Measurements from ENCODE around the gene DYNLT2B. TPM values are rescaled to one million over a fixed set of nuclear protein-coding genes. Genes with fewer than 3 reads are reported as not detected.

DYNLT2B gene
- total RNA-seq, 1 experiment from 2014 or later: 41.4 TPM

DNA sequence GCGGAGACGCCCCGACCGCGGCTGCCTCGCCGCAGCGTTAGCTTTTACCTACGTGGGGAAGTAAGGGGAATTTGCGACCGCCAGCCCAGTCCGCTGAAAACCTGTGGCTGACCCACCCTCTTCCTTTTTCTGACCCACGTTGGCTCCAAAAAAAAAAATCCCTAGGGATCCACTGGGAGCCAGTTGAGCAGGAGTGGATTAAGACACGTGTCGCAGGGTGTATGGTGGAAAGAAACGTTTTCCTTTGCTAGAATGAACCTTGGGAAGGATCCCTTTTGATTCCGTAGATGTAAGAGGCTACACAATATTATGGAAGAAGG lies 29.9 kb downstream of the DYNLT2B start:
- TSS peak; percentile 98 for BruUV-seq (replicated peaks)
- in situ Hi-C loops (cut with HindIII; ENCODE audit: low pct_unique_long_range_greater_than_20kb, low sequenced_read_pairs): no loop called here
- POLR2A ChIA-PET: interaction anchor here (0.9 kb wide), 1 partner anchor 8 kb away, joined by 4 read pairs; no protein-coding TSS in a partner anchor

GRCh38 chr3:196287440-196288140 lies 30.4 kb downstream of the DYNLT2B start, which contains the start of gene PCYT1A:
Gene PCYT1A (minus strand): TSS chr3:196287726. CDS start chr3:196270531, 17,195 bp downstream.
- no TSS peak for BruUV-seq (replicated peaks)
- intact Hi-C loops (cut with micrococcal nuclease; ENCODE audit: unreplicated experiment): no loop called here

More for the DNA sequence above, 29.9 kb downstream of the DYNLT2B start:
- H3K36me3 ChIP-seq (ENCODE audit: control insufficient read depth, insufficient read depth, low read length): no peaks in the 10 kb centered on the region; the same call in 1 of the 2 replicates
- H3K27ac ChIP-seq (ENCODE audit: low read length): peak overlapping the region; percentile 99
- intact Hi-C loops (cut with micrococcal nuclease; ENCODE audit: unreplicated experiment): no loop called here
- TF ChIP-seq, protein P1, sequence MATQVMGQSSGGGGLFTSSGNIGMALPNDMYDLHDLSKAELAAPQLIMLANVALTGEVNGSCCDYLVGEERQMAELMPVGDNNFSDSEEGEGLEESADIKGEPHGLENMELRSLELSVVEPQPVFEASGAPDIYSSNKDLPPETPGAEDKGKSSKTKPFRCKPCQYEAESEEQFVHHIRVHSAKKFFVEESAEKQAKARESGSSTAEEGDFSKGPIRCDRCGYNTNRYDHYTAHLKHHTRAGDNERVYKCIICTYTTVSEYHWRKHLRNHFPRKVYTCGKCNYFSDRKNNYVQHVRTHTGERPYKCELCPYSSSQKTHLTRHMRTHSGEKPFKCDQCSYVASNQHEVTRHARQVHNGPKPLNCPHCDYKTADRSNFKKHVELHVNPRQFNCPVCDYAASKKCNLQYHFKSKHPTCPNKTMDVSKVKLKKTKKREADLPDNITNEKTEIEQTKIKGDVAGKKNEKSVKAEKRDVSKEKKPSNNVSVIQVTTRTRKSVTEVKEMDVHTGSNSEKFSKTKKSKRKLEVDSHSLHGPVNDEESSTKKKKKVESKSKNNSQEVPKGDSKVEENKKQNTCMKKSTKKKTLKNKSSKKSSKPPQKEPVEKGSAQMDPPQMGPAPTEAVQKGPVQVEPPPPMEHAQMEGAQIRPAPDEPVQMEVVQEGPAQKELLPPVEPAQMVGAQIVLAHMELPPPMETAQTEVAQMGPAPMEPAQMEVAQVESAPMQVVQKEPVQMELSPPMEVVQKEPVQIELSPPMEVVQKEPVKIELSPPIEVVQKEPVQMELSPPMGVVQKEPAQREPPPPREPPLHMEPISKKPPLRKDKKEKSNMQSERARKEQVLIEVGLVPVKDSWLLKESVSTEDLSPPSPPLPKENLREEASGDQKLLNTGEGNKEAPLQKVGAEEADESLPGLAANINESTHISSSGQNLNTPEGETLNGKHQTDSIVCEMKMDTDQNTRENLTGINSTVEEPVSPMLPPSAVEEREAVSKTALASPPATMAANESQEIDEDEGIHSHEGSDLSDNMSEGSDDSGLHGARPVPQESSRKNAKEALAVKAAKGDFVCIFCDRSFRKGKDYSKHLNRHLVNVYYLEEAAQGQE (IDR thresholded peaks at IDR 0.05; ENCODE audit: insufficient read depth in 1 of 2, low read depth in 2 of 2, low read length in 1 of 2): no peak
- TF ChIP-seq TCF7L2 (IDR thresholded peaks at IDR 0.05; ENCODE audit: low read depth, low read length) (no peak), SIN3A (IDR thresholded peaks at IDR 0.05; ENCODE audit: borderline replicate concordance, insufficient read depth, low read depth, low read length) (no peak)
- ATAC-seq (no peak), DNase-seq (ENCODE audit: low read depth, low spot score) (no peak)
- CTCF ChIA-PET: no interaction called here
- peaks cover 23% of the 10 kb centered on the region for H3K4me1 ChIP-seq (ENCODE audit: control insufficient read depth, insufficient read depth, low read length)
- H3K9me3 ChIP-seq (ENCODE audit: control insufficient read depth, insufficient read depth, low read depth, low read length): no peaks in the 10 kb centered on the region
- H3K27me3 ChIP-seq (ENCODE audit: control insufficient read depth, insufficient read depth, low read length): no peaks in the 10 kb centered on the region
- peak overlapping the region; percentile 72 to 93 for H3K4me3 ChIP-seq (ENCODE audit: low read depth in 2 of 2, low read length in 2 of 2)

More at GRCh38 chr3:196287440-196288140, 30.4 kb downstream of the DYNLT2B start, which contains the start of gene PCYT1A:
- no peak for TF ChIP-seq CTCF (IDR thresholded peaks at IDR 0.05)
- TF ChIP-seq, protein P1 (IDR thresholded peaks at IDR 0.05; ENCODE audit: insufficient read depth in 1 of 2, low read depth in 2 of 2, low read length in 1 of 2): 0 out of 4 replicates have a peak, but pooled peaks of 1 of the 2 experiments have one; percentile 62
- peak; percentile 94 for TF ChIP-seq SIN3A (IDR thresholded peaks at IDR 0.05; ENCODE audit: borderline replicate concordance, insufficient read depth, low read depth, low read length)
- peak; percentile 26; the same call in 1 of the 2 replicates for TF ChIP-seq TCF7L2 (IDR thresholded peaks at IDR 0.05; ENCODE audit: low read depth, low read length)
- peak; percentile 98 for TF ChIP-seq POLR2AphosphoS5 (IDR thresholded peaks at IDR 0.05; ENCODE audit: low read depth, low read length)
- Histone ChIP-seq H3K9me3 (ENCODE audit: control insufficient read depth, insufficient read depth, low read depth, low read length) (no peaks in the 10 kb centered on the region), H3K27ac (ENCODE audit: low read length) (peak within 1 kb of the TSS; percentile 99), H3K4me3 (ENCODE audit: low read depth in 2 of 2, low read length in 2 of 2) (peak within 1 kb of the TSS; percentile 72 to 93), H3K27me3 (ENCODE audit: control insufficient read depth, insufficient read depth, low read length) (no peaks in the 10 kb centered on the region), H3K36me3 (ENCODE audit: control insufficient read depth, insufficient read depth, low read length) (no peaks in the 10 kb centered on the region; the same call in 1 of the 2 replicates), H3K4me1 (ENCODE audit: control insufficient read depth, insufficient read depth, low read length) (peaks cover 28% of the 10 kb centered on the region)
- CTCF ChIA-PET: no interaction called here
- DNase-seq (ENCODE audit: low read depth, low spot score) (peak; percentile 80), ATAC-seq (peak; percentile 98)
- POLR2A ChIA-PET: interaction anchor here (0.9 kb wide), 1 partner anchor 8 kb away, joined by 4 read pairs; no protein-coding TSS in a partner anchor
- in situ Hi-C loops (cut with HindIII; ENCODE audit: low pct_unique_long_range_greater_than_20kb, low sequenced_read_pairs): no loop called here
